HepG2 (cell line): ENCODE data around the gene RGS6. TPM values are rescaled to one million over a fixed set of nuclear protein-coding genes. Genes with fewer than 3 reads are reported as not detected.

Experiments used
- ATAC-seq: fragments of 200-7000 bp; cut with Tn5 transposase; 3 replicates; pipeline ENCODE4 v1.9.1; 2020; ENCODE audit warnings: mild to moderate bottlenecking, moderate library complexity
- BruUV-seq: library from RNA; stranded (reverse); fragments of 400-500 nt; replicated peaks from 2 replicates; lab custom pipeline; 2021; lab: Mats Ljungman, UMichigan
- CTCF ChIA-PET: fragments of 300-600 bp; formaldehyde crosslinking; extraction: SDS; loops from one replicate; lab custom pipeline; 2021; ENCODE audit warnings: low total read pairs, inconsistent platforms, low intra/inter-chr PET ratio; lab: Yijun Ruan, JAX
- POLR2A ChIA-PET: fragments of 350-600 bp; sonication (Branson Sonifier 250); formaldehyde crosslinking; loops from one replicate; lab custom pipeline; 2020; ENCODE audit warnings: antibody characterized with exemption, inconsistent platforms; lab: Yijun Ruan, JAX
- DNase-seq: peaks from one replicate; pipeline ENCODE4 v3.0.0-alpha.2; 2015; ENCODE audit warnings: low spot score
- FAIRE-seq: peaks from 3 replicates; lab custom pipeline; 2011; peaks lifted over from hg19 to GRCh38; lab: Jason Lieb, UNC
- H2AFZ ChIP-seq: one replicate; pipeline ENCODE4 v1.6.1; 2011; ENCODE audit warnings: low read length, inconsistent platforms
- H3K27ac ChIP-seq: fragments of 300-600 bp; 3 replicates; pipeline ENCODE4 v1.8.0; 2011; ENCODE audit warnings: mixed run types, mild to moderate bottlenecking, mixed read lengths, low read length, inconsistent platforms; ENCODE audit not compliant: insufficient read depth; ENCODE audit errors: extremely low read length
- H3K27me3 ChIP-seq, 2 experiments: fragments of 200-600 bp in 1 of 2; 2 replicates in 1 of 2; 3 replicates in 1 of 2; pipeline versions ENCODE4 v1.6.0 to v1.8.0; 2011; ENCODE audit warnings: low read length in 2 of 2, mild to moderate bottlenecking in 2 of 2, moderate library complexity in 2 of 2, inconsistent platforms in 1 of 2; ENCODE audit not compliant: insufficient read depth in 2 of 2, control insufficient read depth in 1 of 2
- H3K36me3 ChIP-seq, 2 experiments: fragments of 200-600 bp in 1 of 2; replicated peaks in 1 of 2; 2 replicates in 1 of 2; 3 replicates in 1 of 2; pipeline versions ENCODE4 v1.5.1 to v1.8.0; 2011; ENCODE audit warnings: low read length in 2 of 2, inconsistent platforms in 1 of 2; ENCODE audit not compliant: insufficient read depth in 2 of 2, control insufficient read depth in 1 of 2
- H3K4me1 ChIP-seq: 2 replicates; pipeline ENCODE4 v1.5.1; 2012; ENCODE audit warnings: low read length, inconsistent platforms; ENCODE audit not compliant: insufficient read depth
- H3K4me2 ChIP-seq: 2 replicates; pipeline ENCODE4 v1.6.0; 2011; ENCODE audit warnings: low read depth, low read length, inconsistent platforms
- H3K4me3 ChIP-seq, 3 experiments: fragments of 200-600 bp in 1 of 3; sonication (generic), shearing (Covaris generic) in 1 of 3; replicated peaks in 1 of 3; 2 replicates each; pipeline ENCODE4 v1.5.1; 2011 to 2016; ENCODE audit warnings: low read length in 3 of 3, inconsistent platforms in 2 of 3, low read depth in 2 of 3, mild to moderate bottlenecking in 2 of 3, control low read depth in 1 of 3, mixed read lengths in 1 of 3; ENCODE audit not compliant: insufficient read depth in 1 of 3
- H3K79me2 ChIP-seq: one replicate; pipeline ENCODE4 v1.6.1; 2011; ENCODE audit warnings: low read length, inconsistent platforms; ENCODE audit not compliant: insufficient read depth
- H3K9ac ChIP-seq: 2 replicates; pipeline ENCODE4 v1.6.0; 2011; ENCODE audit warnings: mild to moderate bottlenecking, low read depth, low read length, inconsistent platforms; ENCODE audit not compliant: insufficient read depth
- H3K9me3 ChIP-seq: 2 replicates; pipeline ENCODE4 v1.5.1; 2012; ENCODE audit warnings: mild to moderate bottlenecking, low read length
- H4K20me1 ChIP-seq: 2 replicates; pipeline ENCODE4 v1.6.0; 2011; ENCODE audit warnings: inconsistent platforms, mild to moderate bottlenecking, low read length, moderate library complexity; ENCODE audit not compliant: insufficient read depth
- CCDC6 ChIP-seq: sonication (generic); formaldehyde crosslinking; IDR thresholded peaks from 2 replicates; pipeline ENCODE4 v1.8.1; 2022; ENCODE audit warnings: mild to moderate bottlenecking, missing genetic modification reagents, moderate library complexity
- DDIT3 ChIP-seq: sonication (generic); formaldehyde crosslinking; IDR thresholded peaks from 2 replicates; pipeline ENCODE4 v1.4.0; 2020; ENCODE audit warnings: mild to moderate bottlenecking, missing genetic modification reagents
- FIP1L1 ChIP-seq: fragments of 200-400 bp; formaldehyde crosslinking; IDR thresholded peaks from 2 replicates; pipeline ENCODE4 v1.6.1; 2018; ENCODE audit warnings: low read depth, mild to moderate bottlenecking, low read length, moderate library complexity, borderline replicate concordance; ENCODE audit not compliant: insufficient read depth
- GTF3A ChIP-seq: sonication (generic); formaldehyde crosslinking; conservative IDR thresholded peaks from 2 replicates; pipeline ENCODE4 v1.4.0; 2020; ENCODE audit warnings: mild to moderate bottlenecking, missing genetic modification reagents
- HMG20B ChIP-seq: conservative IDR thresholded peaks from 2 replicates; pipeline ENCODE4 v1.6.1; 2016; ENCODE audit warnings: missing genetic modification reagents, missing compliant biosample characterization
- IKZF5 ChIP-seq: IDR thresholded peaks from 2 replicates; pipeline ENCODE4 v1.6.1; 2018; ENCODE audit warnings: missing genetic modification reagents, mild to moderate bottlenecking, missing compliant biosample characterization
- ISL2 ChIP-seq: sonication (generic); formaldehyde crosslinking; IDR thresholded peaks from 2 replicates; pipeline ENCODE4 v1.5.0; 2020; ENCODE audit warnings: missing genetic modification reagents
- KDM3A ChIP-seq: IDR thresholded peaks from 2 replicates; pipeline ENCODE4 v1.6.1; 2018; ENCODE audit warnings: low read depth, missing compliant biosample characterization
- MAZ ChIP-seq, 2 experiments: sonication (generic) in 1 of 2; formaldehyde crosslinking in 1 of 2; IDR thresholded peaks; 2 replicates each; pipeline versions ENCODE4 v1.5.0 to v1.6.1; 2012 to 2020; ENCODE audit warnings: low read depth in 2 of 2, mild to moderate bottlenecking in 2 of 2, borderline replicate concordance in 1 of 2, improper control_type of control experiment in 1 of 2, low read length in 1 of 2, missing genetic modification reagents in 1 of 2, moderate library complexity in 1 of 2
- NCOR1 ChIP-seq: fragments of 200-600 bp; sonication (generic); IDR thresholded peaks from 2 replicates; pipeline ENCODE4 v1.7.0; 2017; ENCODE audit warnings: antibody characterized with exemption, low read length, borderline replicate concordance
- POGK ChIP-seq: sonication (generic); formaldehyde crosslinking; conservative IDR thresholded peaks from 2 replicates; pipeline ENCODE4 v1.8.0; 2022; ENCODE audit warnings: mild to moderate bottlenecking, moderate library complexity, missing genetic modification reagents
- RAD21 ChIP-seq: fragments of 450-650 bp; formaldehyde crosslinking; IDR thresholded peaks from 2 replicates; pipeline ENCODE4 v1.5.0; 2020; ENCODE audit warnings: mild to moderate bottlenecking
- SCMH1 ChIP-seq: sonication (generic); formaldehyde crosslinking; IDR thresholded peaks from 2 replicates; pipeline ENCODE4 v1.9.0; 2021; ENCODE audit warnings: missing genetic modification reagents, mild to moderate bottlenecking, borderline replicate concordance
- SOX13 ChIP-seq, 3 experiments: fragments of 450-650 bp in 1 of 3; sonication (generic) in 1 of 3; formaldehyde crosslinking in 1 of 3; IDR thresholded peaks in 2 of 3; conservative IDR thresholded peaks in 1 of 3; 2 replicates each; pipeline versions ENCODE4 v1.5.0 to v1.6.1; 2016 to 2020; ENCODE audit warnings: antibody characterized with exemption in 1 of 3, mild to moderate bottlenecking in 1 of 3, missing compliant biosample characterization in 1 of 3, missing genetic modification reagents in 1 of 3, moderate library complexity in 1 of 3
- TAF1 ChIP-seq: sonication (generic); formaldehyde crosslinking; IDR thresholded peaks from 2 replicates; pipeline ENCODE4 v1.4.0; 2020; ENCODE audit warnings: missing genetic modification reagents
- ZBTB46 ChIP-seq: sonication (generic); formaldehyde crosslinking; IDR thresholded peaks from 2 replicates; pipeline ENCODE4 v1.4.0; 2020; ENCODE audit warnings: mild to moderate bottlenecking, missing genetic modification reagents, borderline replicate concordance
- ZFP82 ChIP-seq: sonication (generic); formaldehyde crosslinking; IDR thresholded peaks from 2 replicates; pipeline ENCODE4 v1.5.1; 2020; ENCODE audit warnings: mild to moderate bottlenecking, missing genetic modification reagents, borderline replicate concordance
- ZNF33A ChIP-seq: sonication (generic); formaldehyde crosslinking; IDR thresholded peaks from 2 replicates; pipeline ENCODE4 v1.5.1; 2020; ENCODE audit warnings: missing genetic modification reagents, mild to moderate bottlenecking, moderate library complexity, borderline replicate concordance
- WGBS: methylation state at CpG from one replicate; pipeline ENCODE4 v1.1.6; 2017; ENCODE audit warnings: low lambda C conversion rate; 5-methylcytosine and 5-hydroxymethylcytosine counted together
- in situ Hi-C: cut with HindIII; loops from 2 replicates; pipeline ENCODE4 v1.10.0; 2017; ENCODE audit warnings: low pct_unique_long_range_greater_than_20kb; ENCODE audit not compliant: extremely low pct_ligation_motif_present
- intact Hi-C: fragments of 100-400 bp; cut with micrococcal nuclease; formaldehyde crosslinking; loops from one replicate; pipeline ENCODE4 v1.10.0; 2022; ENCODE audit not compliant: unreplicated experiment
- polyA plus RNA-seq, 8 experiments: library from polyadenylated mRNA; depleted of rRNA in 3 of 8; stranded (reverse) in 7 of 8; unstranded in 1 of 8; fragments of >200 nt; fragmentation: Illumina TruSeq in 4 of 8; extraction: Trizol in 4 of 8; gene quantifications; 2 replicates each; pipeline versions ENCODE4 v1.2.1 to v1.2.3, GENCODE V29; 2011 to 2016; ENCODE audit warnings: low read depth in 4 of 8, missing spikeins in 1 of 8, mixed read lengths in 1 of 8; ENCODE audit not compliant: insufficient read depth in 1 of 8
- total RNA-seq, 5 experiments: library from RNA; depleted of rRNA; stranded (reverse); fragments of >200 nt; fragmentation: Illumina TruSeq; extraction: Trizol; gene quantifications; 2 replicates each; pipeline ENCODE4 v1.2.3, GENCODE V29; 2016; ENCODE audit warnings: low read depth in 1 of 5

The RGS6 gene
- total and polyA plus RNA-seq, 2 of the 13 experiments (the other 11 are each of a cell fraction or from before 2014, with no cell fraction given), result not detected

GRCh38 chr14:72099566-72099965 is 167.3 kb downstream of the RGS6 start:
- peaks cover 0 to 5% of the 10 kb centered on the region in 2 experiments; a peak in 2 of 5 replicates for H3K27me3 ChIP-seq

More at GRCh38 chr14:72099566-72099965, 167.3 kb downstream of the RGS6 start:
- intact Hi-C loops, result no loop called here
- no peak overlapping the region for H2AFZ ChIP-seq
- CTCF ChIA-PET, result no interaction called here
- in situ Hi-C loops, result no loop called here
- no peak for FAIRE-seq
- no peak for ATAC-seq
- no peak overlapping the region for H3K27ac ChIP-seq
- H4K20me1 ChIP-seq, result no peaks in the 10 kb centered on the region
- POLR2A ChIA-PET, result no interaction called here
- H3K4me3 ChIP-seq, result no peak overlapping the region
- H3K9me3 ChIP-seq, result no peaks in the 10 kb centered on the region
- no TSS peak for BruUV-seq
- H3K4me1 ChIP-seq, result no peaks in the 10 kb centered on the region
- no peak overlapping the region for H3K9ac ChIP-seq
- no peak overlapping the region for H3K4me2 ChIP-seq
- no peaks in the 10 kb centered on the region for H3K79me2 ChIP-seq
- TF ChIP-seq ZBTB46 (CRISPR knock-in tag), result no peak
- no peak for TF ChIP-seq NCOR1
- no peak for TF ChIP-seq FIP1L1
- TF ChIP-seq IKZF5, result no peak
- no peak for TF ChIP-seq GTF3A (CRISPR knock-in tag)
- TF ChIP-seq ZNF33A (CRISPR knock-in tag), result no peak
- no peak for TF ChIP-seq MAZ (IDR thresholded peaks at IDR 0.05; ENCODE audit: borderline replicate concordance, low read depth, low read length)
- no peak for TF ChIP-seq MAZ (CRISPR knock-in tag; IDR thresholded peaks at IDR 0.05; ENCODE audit: low read depth)
- TF ChIP-seq HMG20B, result no peak
- no peak for TF ChIP-seq SOX13 (IDR thresholded peaks at IDR 0.05)
- no peak for TF ChIP-seq SOX13 (CRISPR knock-in tag; conservative IDR thresholded peaks at IDR 0.05 in 1 of 2, IDR thresholded peaks at IDR 0.05 in 1 of 2)
- TF ChIP-seq KDM3A, result no peak
- TF ChIP-seq POGK (CRISPR knock-in tag), result no peak
- no peak for TF ChIP-seq DDIT3 (CRISPR knock-in tag)
- TF ChIP-seq RAD21 (CRISPR knock-in tag), result no peak
- no peak for TF ChIP-seq TAF1 (CRISPR knock-in tag)
- no peak for TF ChIP-seq ZFP82
- no peak for TF ChIP-seq CCDC6
- no peak for TF ChIP-seq ISL2 (CRISPR knock-in tag)
- TF ChIP-seq SCMH1 (CRISPR knock-in tag), result no peak
- DNase-seq, result no peak
- no peaks in the 10 kb centered on the region for H3K36me3 ChIP-seq
- WGBS, result 0% methylated on average over 3 of the region's 3 CpGs
